SK-MEL-5 (cell line): ENCODE data around the gene RAB43. TPM values are rescaled to one million over a fixed set of nuclear protein-coding genes. Genes with fewer than 3 reads are reported as not detected.

Source experiments
- total RNA-seq: library from RNA; depleted of rRNA; stranded (reverse); fragments of >200 nt; shearing (Covaris generic); gene quantifications from 2 replicates; pipeline ENCODE4 v1.2.3, GENCODE V29; 2014; rRNA removed

RAB43 gene
- total RNA-seq, 1 experiment from 2014 or later: 12.7 TPM

Other genes with a start within 250 kb of the RAB43 start
- gene ACAD9, start 242.2 kb downstream of the RAB43 start, total RNA-seq: 28.6 and 31.7 TPM in 2 replicates
- 0.16 TPM in 1 of 2 replicates, not detected in the other for gene CFAP92, start 127.7 kb downstream of the RAB43 start, total RNA-seq
- 0.16 and 0.40 TPM in 2 replicates for gene EFCC1, start 120.5 kb downstream of the RAB43 start, total RNA-seq
- gene GP9, start 61.0 kb downstream of the RAB43 start, total RNA-seq: not detected in 2 replicates
- gene ISY1, start 39.3 kb upstream of the RAB43 start, total RNA-seq: 34.9 and 36.3 TPM in 2 replicates
- 396 and 418 TPM in 2 replicates for gene CNBP, start 62.1 kb upstream of the RAB43 start, total RNA-seq
- 205 and 216 TPM in 2 replicates for gene COPG1, start 127.8 kb upstream of the RAB43 start, total RNA-seq
- gene HMCES, start 157.1 kb upstream of the RAB43 start, total RNA-seq: 20.5 and 26.6 TPM in 2 replicates